IMR-90 (cell line): ENCODE results near the gene ADGRV1. TPM values are rescaled to one million over a fixed set of nuclear protein-coding genes. Genes with fewer than 3 reads are reported as not detected.

ENCODE experiments used
- ATAC-seq: fragments of 200-7000 bp; cut with Tn5 transposase; 2 replicates; pipeline ENCODE4 v1.9.1; 2020; ENCODE audit warnings: low read depth, mild to moderate bottlenecking, moderate library complexity
- BruUV-seq: library from RNA; stranded (reverse); fragments of 400-500 nt; replicated peaks from 2 replicates; lab custom pipeline; 2021; lab: Mats Ljungman, UMichigan
- CTCF ChIA-PET: fragments of 300-600 bp; formaldehyde crosslinking; extraction: SDS; loops from one replicate; lab custom pipeline; 2021; ENCODE audit warnings: antibody characterized with exemption; lab: Yijun Ruan, JAX
- POLR2A ChIA-PET: fragments of 300-600 bp; sonication (Branson Sonifier 250); formaldehyde crosslinking; loops from one replicate; lab custom pipeline; 2022; ENCODE audit warnings: antibody characterized with exemption; ENCODE audit not compliant: unreplicated experiment; lab: Charles Lee
- DNase-seq: peaks from one replicate; pipeline ENCODE4 v3.0.0; 2013
- H2AFZ ChIP-seq: replicated peaks from 2 replicates; pipeline ENCODE3; 2013; ENCODE audit warnings: low read length, mild to moderate bottlenecking; ENCODE audit not compliant: poor library complexity
- H2AK5ac ChIP-seq: 2 replicates; pipeline ENCODE4 v1.6.1; 2013; ENCODE audit warnings: low read depth, low read length, inconsistent platforms
- H2AK9ac ChIP-seq: replicated peaks from 2 replicates; pipeline ENCODE3; 2013; ENCODE audit warnings: mild to moderate bottlenecking, low read depth, low read length, moderate library complexity; ENCODE audit not compliant: poor library complexity
- H2BK120ac ChIP-seq: 2 replicates; pipeline ENCODE4 v1.6.1; 2013; ENCODE audit warnings: low read depth, low read length, inconsistent platforms
- H2BK15ac ChIP-seq: 3 replicates; pipeline ENCODE4 v1.6.1; 2013; ENCODE audit warnings: low read depth, low read length, inconsistent platforms
- H2BK20ac ChIP-seq: 2 replicates; pipeline ENCODE4 v1.6.1; 2013; ENCODE audit warnings: low read depth, mild to moderate bottlenecking, inconsistent platforms, low read length, moderate library complexity
- H2BK5ac ChIP-seq: 2 replicates; pipeline ENCODE4 v1.6.1; 2013; ENCODE audit warnings: mild to moderate bottlenecking, low read depth, low read length, inconsistent platforms; ENCODE audit not compliant: poor library complexity, severe bottlenecking
- H3K14ac ChIP-seq: replicated peaks from 2 replicates; pipeline ENCODE4 v1.6.1; 2013; ENCODE audit warnings: low read depth, low read length, inconsistent platforms
- H3K18ac ChIP-seq: 2 replicates; pipeline ENCODE4 v1.6.1; 2013; ENCODE audit warnings: low read depth, low read length, control low read depth
- H3K23ac ChIP-seq: 2 replicates; pipeline ENCODE4 v1.6.1; 2013; ENCODE audit warnings: low read depth, low read length, inconsistent platforms
- H3K27ac ChIP-seq: 2 replicates; pipeline ENCODE4 v1.5.1; 2013; ENCODE audit warnings: mild to moderate bottlenecking, control low read depth, low read length; ENCODE audit not compliant: insufficient read depth
- H3K27me3 ChIP-seq: 2 replicates; pipeline ENCODE4 v1.6.1; 2013; ENCODE audit warnings: low read length; ENCODE audit not compliant: control insufficient read depth, insufficient read depth
- H3K36me3 ChIP-seq: 2 replicates; pipeline ENCODE4 v1.6.1; 2013; ENCODE audit warnings: low read length, mixed read lengths; ENCODE audit not compliant: control insufficient read depth, insufficient read depth
- H3K4ac ChIP-seq: 2 replicates; pipeline ENCODE4 v1.6.1; 2013; ENCODE audit warnings: low read depth, low read length, inconsistent platforms
- H3K4me1 ChIP-seq: 2 replicates; pipeline ENCODE4 v1.6.1; 2013; ENCODE audit warnings: low read length, mixed read lengths; ENCODE audit not compliant: control insufficient read depth, insufficient read depth
- H3K4me2 ChIP-seq: 2 replicates; pipeline ENCODE4 v1.6.1; 2013; ENCODE audit warnings: low read depth, mild to moderate bottlenecking, control low read depth, low read length, moderate library complexity
- H3K4me3 ChIP-seq: 2 replicates; pipeline ENCODE4 v1.5.1; 2013; ENCODE audit warnings: low read depth, mild to moderate bottlenecking, control low read depth, low read length, moderate library complexity; ENCODE audit not compliant: insufficient read depth
- H3K56ac ChIP-seq: 2 replicates; pipeline ENCODE4 v1.6.1; 2013; ENCODE audit warnings: low read length, inconsistent platforms; ENCODE audit not compliant: insufficient read depth; ENCODE audit errors: extremely low read depth
- H3K79me1 ChIP-seq, 2 experiments: 2 replicates each; pipeline ENCODE4 v1.6.1; 2013; ENCODE audit warnings: low read length in 2 of 2, inconsistent platforms in 1 of 2, low read depth in 1 of 2
- H3K9ac ChIP-seq: 2 replicates; pipeline ENCODE4 v1.6.1; 2013; ENCODE audit warnings: low read depth, low read length, control low read depth
- H3K9me1 ChIP-seq: 2 replicates; pipeline ENCODE4 v1.6.1; 2013; ENCODE audit warnings: low read length, inconsistent platforms; ENCODE audit not compliant: insufficient read depth
- H3K9me3 ChIP-seq: 2 replicates; pipeline ENCODE4 v1.6.1; 2013; ENCODE audit warnings: low read length; ENCODE audit not compliant: control insufficient read depth, insufficient read depth
- H4K20me1 ChIP-seq: 2 replicates; pipeline ENCODE4 v1.6.1; 2013; ENCODE audit warnings: low read length, inconsistent platforms; ENCODE audit not compliant: insufficient read depth
- H4K5ac ChIP-seq: 2 replicates; pipeline ENCODE4 v1.6.1; 2013; ENCODE audit warnings: mild to moderate bottlenecking, low read depth, low read length, control low read depth
- H4K8ac ChIP-seq, 2 experiments: 2 replicates each; pipeline ENCODE4 v1.6.1; 2013; ENCODE audit warnings: low read depth in 2 of 2, low read length in 2 of 2, control low read depth in 1 of 2, inconsistent platforms in 1 of 2
- H4K91ac ChIP-seq: 2 replicates; pipeline ENCODE4 v1.6.1; 2013; ENCODE audit warnings: low read depth, low read length, inconsistent platforms; ENCODE audit not compliant: insufficient read depth
- CEBPB ChIP-seq: IDR thresholded peaks from 2 replicates; pipeline ENCODE4 v1.6.1; 2012; ENCODE audit warnings: low read depth, low read length, improper control_type of control experiment
- NFE2L2 ChIP-seq: fragments of 150-350 bp; IDR thresholded peaks from 2 replicates; pipeline ENCODE4 v1.6.1; 2016; ENCODE audit warnings: low read depth, mild to moderate bottlenecking, low read length
- dilution Hi-C: fragments of 300-500 bp; cut with HindIII; formaldehyde crosslinking; loops from one replicate; pipeline ENCODE4 v1.14.3; 2018; ENCODE audit warnings: low sequenced_read_pairs; ENCODE audit not compliant: unreplicated experiment
- in situ Hi-C: fragments of 300-500 bp; cut with MboI; formaldehyde crosslinking; loops from 3 replicates; pipeline ENCODE4 v1.14.3; 2019; ENCODE audit warnings: low sequenced_read_pairs, inconsistent platforms, mixed read lengths
- intact Hi-C: fragments of 100-400 bp; cut with micrococcal nuclease; formaldehyde crosslinking; loops from 2 replicates; pipeline ENCODE4 v1.10.0; 2022
- polyA plus RNA-seq, 3 experiments: library from polyadenylated mRNA; depleted of rRNA; stranded (reverse); fragments of >200 nt; gene quantifications; 2 replicates each; pipeline ENCODE4 v1.2.3, GENCODE V29; 2012; ENCODE audit warnings: low replicate concordance in 1 of 3
- total RNA-seq: library from RNA; depleted of rRNA; stranded (reverse); fragments of >200 nt; gene quantifications from 2 replicates; pipeline ENCODE4 v1.2.3, GENCODE V29; 2012

Gene ADGRV1
- total and polyA plus RNA-seq, 2 of the 4 experiments (the other 2 are of a cell fraction) = under 0.01 TPM; not detected in 1

DNA sequence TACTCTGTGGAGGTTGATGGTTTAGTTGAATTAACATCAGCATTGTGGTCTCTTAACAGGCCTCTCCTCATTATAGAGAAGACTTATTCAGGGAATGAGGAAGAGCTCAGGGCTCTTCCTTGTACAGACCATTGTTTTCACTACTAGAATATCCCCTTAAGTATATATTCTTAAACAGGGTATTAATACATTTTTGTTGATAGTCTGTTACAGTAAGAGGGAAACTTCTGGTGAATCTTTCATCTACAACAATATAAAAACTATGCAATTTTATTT is 330.7 kb downstream of the ADGRV1 start:
- Histone ChIP-seq H2AK5ac (no peak overlapping the region), H2AFZ (no peak overlapping the region), H4K91ac (no peak overlapping the region), H3K27ac (no peak overlapping the region), H4K5ac (no peak overlapping the region), H2AK9ac (no peak overlapping the region), H3K56ac (no peak overlapping the region), H3K18ac (no peak overlapping the region), H3K14ac (no peak overlapping the region), H4K20me1 (no peaks in the 10 kb centered on the region), H3K4me3 (no peak overlapping the region), H3K9me1 (no peaks in the 10 kb centered on the region), H3K79me1 (no peaks in the 10 kb centered on the region), H3K9me3 (no peaks in the 10 kb centered on the region), H2BK15ac (no peak overlapping the region), H3K36me3 (no peaks in the 10 kb centered on the region), H3K4ac (no peak overlapping the region), H3K23ac (no peak overlapping the region), H2BK20ac (no peak overlapping the region), H2BK120ac (no peak overlapping the region), H3K27me3 (peaks cover 2% of the 10 kb centered on the region; the same call in 1 of the 2 replicates), H3K9ac (no peak overlapping the region), H3K4me1 (no peaks in the 10 kb centered on the region), H3K4me2 (no peak overlapping the region), H2BK5ac (no peak overlapping the region), H4K8ac (no peak overlapping the region)
- ChIA-PET CTCF (no interaction called here), POLR2A (no interaction called here)
- no TSS peak for BruUV-seq
- dilution Hi-C loops (no loop called here), intact Hi-C loops (no loop called here), in situ Hi-C loops (no loop called here)
- DNase-seq (no peak), ATAC-seq (no peak)
- TF ChIP-seq CEBPB = no peak
- TF ChIP-seq NFE2L2 = no peak
